Natural killer cell (primary cell): Measurements from ENCODE around the gene AKR1C3. TPM values are rescaled to one million over a fixed set of nuclear protein-coding genes. Genes with fewer than 3 reads are reported as not detected.

ENCODE experiments used
- ATAC-seq, 3 donors: fragments of 150-1000 bp in 2 of 3; fragments of 200-7000 bp in 1 of 3; cut with Tn5 transposase; 1 replicate in 1 of 3; 2 replicates in 2 of 3; pipeline ENCODE4 v1.10.0; 2021; ENCODE audit warnings: mild to moderate bottlenecking in 2 of 3, moderate library complexity in 2 of 3
- DNase-seq, 2 donors: peaks; one replicate each; pipeline versions ENCODE4 v3.0.0 to v3.0.0-alpha.2; 2013 to 2021; ENCODE audit warnings: mixed read lengths in 1 of 2
- H3K27ac ChIP-seq: one replicate; pipeline ENCODE4 v1.5.1; 2013; ENCODE audit warnings: mild to moderate bottlenecking, low read length
- H3K27me3 ChIP-seq: one replicate; pipeline ENCODE4 v1.6.1; 2013; ENCODE audit warnings: low read length; ENCODE audit not compliant: control insufficient read depth, insufficient read depth
- H3K36me3 ChIP-seq: one replicate; pipeline ENCODE4 v1.6.1; 2013; ENCODE audit warnings: low read length; ENCODE audit not compliant: control insufficient read depth, insufficient read depth
- H3K4me1 ChIP-seq: one replicate; pipeline ENCODE4 v1.6.1; 2013; ENCODE audit warnings: low read length; ENCODE audit not compliant: control insufficient read depth, insufficient read depth
- H3K4me3 ChIP-seq: one replicate; pipeline ENCODE4 v1.5.1; 2013; ENCODE audit warnings: low read length
- H3K9me3 ChIP-seq: one replicate; pipeline ENCODE4 v1.6.1; 2013; ENCODE audit warnings: low read length; ENCODE audit not compliant: control insufficient read depth, insufficient read depth
- H3K27ac Mint-ChIP-seq, 2 donors: one replicate each; pipeline ENCODE4 v1.8.0; 2022; ENCODE audit warnings: mild to moderate bottlenecking in 2 of 2, mixed read lengths in 2 of 2, moderate library complexity in 1 of 2
- H3K27me3 Mint-ChIP-seq, 2 donors: one replicate each; pipeline ENCODE4 v1.8.0; 2022; ENCODE audit warnings: low read depth in 2 of 2, mixed read lengths in 2 of 2
- H3K36me3 Mint-ChIP-seq: one replicate; pipeline ENCODE4 v1.8.0; 2022; ENCODE audit warnings: mixed read lengths
- H3K4me1 Mint-ChIP-seq, 2 donors: one replicate each; pipeline ENCODE4 v1.8.0; 2022; ENCODE audit warnings: mixed read lengths in 2 of 2
- H3K4me3 Mint-ChIP-seq: one replicate; pipeline ENCODE4 v1.8.0; 2022; ENCODE audit warnings: mild to moderate bottlenecking, moderate library complexity, mixed read lengths
- H3K9me3 Mint-ChIP-seq, 2 donors: one replicate each; pipeline ENCODE4 v1.8.0; 2022; ENCODE audit warnings: mixed read lengths in 2 of 2
- WGBS: methylation state at CpG from one replicate; pipeline ENCODE4 v1.1.7; 2013; ENCODE audit warnings: missing lambda C conversion rate; ENCODE audit not compliant: insufficient coverage; 5-methylcytosine and 5-hydroxymethylcytosine counted together
- intact Hi-C: fragments of 100-400 bp; cut with micrococcal nuclease; formaldehyde crosslinking; loops from one replicate; pipeline ENCODE4 v1.14.2; 2022
- total RNA-seq, 4 donors: library from RNA; stranded (reverse); fragments of 120-200 nt in 1 of 4; gene quantifications; one replicate each; pipeline versions ENCODE4 v1.2.3 to v1.2.4, GENCODE V29; 2013 to 2022
- TF ChIP-seq, protein P1 (sequence below): fragments of 200-600 bp; IDR thresholded peaks from one replicate; pipeline ENCODE4 v1.8.0; 2022; ENCODE audit warnings: antibody characterized with exemption

The AKR1C3 gene
- total RNA-seq, 3 donors from 2014 or later (not counting 1 experiment from before 2014, with no cell fraction given): 77.5 to 140 (median 137) TPM

DNA sequence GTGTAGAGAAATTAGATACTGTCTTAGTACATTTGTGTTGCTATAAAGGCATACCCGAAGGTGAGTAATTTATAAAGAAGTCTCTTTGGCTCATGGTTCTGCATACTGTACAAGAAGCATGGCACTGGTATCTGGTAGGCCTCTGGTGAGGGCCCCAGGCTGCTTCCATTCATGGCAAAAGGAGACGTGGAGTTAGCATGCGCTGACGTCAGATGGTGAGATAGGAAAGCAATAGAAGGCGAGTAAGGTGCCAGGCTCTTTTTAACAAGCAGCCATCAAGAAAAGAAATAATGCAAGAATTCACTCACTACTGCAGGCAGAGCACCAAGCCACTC is 52.7 kb downstream of the AKR1C3 start:
- Histone ChIP-seq H3K27ac (no peak overlapping the region), H3K4me1 (no peaks in the 10 kb centered on the region), H3K36me3 (no peaks in the 10 kb centered on the region), H3K4me3 (no peak overlapping the region), H3K9me3 (no peaks in the 10 kb centered on the region), H3K27me3 (no peaks in the 10 kb centered on the region)
- Mint-ChIP-seq H3K4me1 (no peaks in the 10 kb centered on the region), H3K4me3 (no peak overlapping the region), H3K9me3 (no peaks in the 10 kb centered on the region), H3K27ac (peak overlapping the region in 1 of 2 donors; percentile 15), H3K27me3 (no peaks in the 10 kb centered on the region), H3K36me3 (no peaks in the 10 kb centered on the region)
- no peak for ATAC-seq
- intact Hi-C loops: no loop called here
- WGBS: 93% methylated on average over 5 of the region's 5 CpGs
- DNase-seq: no peak
- TF ChIP-seq, protein P1, sequence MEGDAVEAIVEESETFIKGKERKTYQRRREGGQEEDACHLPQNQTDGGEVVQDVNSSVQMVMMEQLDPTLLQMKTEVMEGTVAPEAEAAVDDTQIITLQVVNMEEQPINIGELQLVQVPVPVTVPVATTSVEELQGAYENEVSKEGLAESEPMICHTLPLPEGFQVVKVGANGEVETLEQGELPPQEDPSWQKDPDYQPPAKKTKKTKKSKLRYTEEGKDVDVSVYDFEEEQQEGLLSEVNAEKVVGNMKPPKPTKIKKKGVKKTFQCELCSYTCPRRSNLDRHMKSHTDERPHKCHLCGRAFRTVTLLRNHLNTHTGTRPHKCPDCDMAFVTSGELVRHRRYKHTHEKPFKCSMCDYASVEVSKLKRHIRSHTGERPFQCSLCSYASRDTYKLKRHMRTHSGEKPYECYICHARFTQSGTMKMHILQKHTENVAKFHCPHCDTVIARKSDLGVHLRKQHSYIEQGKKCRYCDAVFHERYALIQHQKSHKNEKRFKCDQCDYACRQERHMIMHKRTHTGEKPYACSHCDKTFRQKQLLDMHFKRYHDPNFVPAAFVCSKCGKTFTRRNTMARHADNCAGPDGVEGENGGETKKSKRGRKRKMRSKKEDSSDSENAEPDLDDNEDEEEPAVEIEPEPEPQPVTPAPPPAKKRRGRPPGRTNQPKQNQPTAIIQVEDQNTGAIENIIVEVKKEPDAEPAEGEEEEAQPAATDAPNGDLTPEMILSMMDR: no peak

GRCh38 chr10:5147255-5147980 is 53.2 kb downstream of the AKR1C3 start:
- no peaks in the 10 kb centered on the region for H3K9me3 Mint-ChIP-seq
- H3K4me3 Mint-ChIP-seq: no peak overlapping the region
- H3K4me1 ChIP-seq: no peaks in the 10 kb centered on the region
- H3K27me3 ChIP-seq: no peaks in the 10 kb centered on the region
- no peak overlapping the region for H3K4me3 ChIP-seq
- H3K9me3 ChIP-seq: no peaks in the 10 kb centered on the region
- DNase-seq (no peak), ATAC-seq (no peak)
- WGBS: 90% methylated on average over 5 of the region's 5 CpGs
- H3K27me3 Mint-ChIP-seq: no peaks in the 10 kb centered on the region
- H3K27ac ChIP-seq: no peak overlapping the region
- intact Hi-C loops: no loop called here
- H3K36me3 ChIP-seq: no peaks in the 10 kb centered on the region
- H3K36me3 Mint-ChIP-seq: no peaks in the 10 kb centered on the region
- H3K27ac Mint-ChIP-seq: peak overlapping the region in 1 of 2 donors; percentile 15
- TF ChIP-seq, protein P1: no peak
- no peaks in the 10 kb centered on the region for H3K4me1 Mint-ChIP-seq

DNA sequence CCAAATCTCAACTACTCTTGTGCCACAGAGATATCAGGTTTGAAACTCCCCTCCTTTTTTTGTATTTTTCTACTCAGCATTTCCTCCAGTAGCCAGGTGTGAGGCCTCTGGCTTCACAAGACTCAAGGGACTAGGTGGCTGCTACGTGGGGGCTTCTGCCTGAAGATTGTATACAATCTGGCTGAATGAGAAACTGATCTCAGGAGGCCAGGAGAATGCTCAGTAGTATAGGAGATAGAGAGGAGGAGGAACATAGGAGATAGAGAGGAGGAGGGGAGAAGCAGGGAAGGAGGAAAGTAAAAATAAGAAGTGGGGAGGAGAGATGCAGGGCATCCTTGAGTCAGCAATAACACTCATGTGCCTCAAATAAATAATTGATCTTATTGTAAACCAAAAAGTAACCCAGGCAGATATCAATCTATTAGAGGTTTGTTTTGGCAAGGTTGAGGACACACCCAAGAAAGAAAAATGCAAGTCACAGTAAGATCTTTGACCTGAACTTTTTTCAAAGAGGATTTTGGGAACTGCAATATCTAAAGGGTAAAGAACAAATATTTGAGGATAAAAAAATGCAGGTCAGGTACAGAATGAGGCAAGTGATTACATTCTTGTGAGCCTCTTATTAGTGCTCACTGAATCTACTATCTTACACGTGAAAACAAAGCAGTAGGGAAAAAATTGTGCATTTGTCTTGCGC is 53.9 kb downstream of the AKR1C3 start:
- H3K27me3 Mint-ChIP-seq: no peaks in the 10 kb centered on the region
- Histone ChIP-seq H3K27me3 (no peaks in the 10 kb centered on the region), H3K9me3 (no peaks in the 10 kb centered on the region), H3K4me3 (no peak overlapping the region), H3K4me1 (no peaks in the 10 kb centered on the region), H3K36me3 (no peaks in the 10 kb centered on the region), H3K27ac (no peak overlapping the region)
- H3K4me1 Mint-ChIP-seq: no peaks in the 10 kb centered on the region
- H3K9me3 Mint-ChIP-seq: no peaks in the 10 kb centered on the region
- DNase-seq (no peak), ATAC-seq (no peak)
- H3K36me3 Mint-ChIP-seq: no peaks in the 10 kb centered on the region
- intact Hi-C loops: no loop called here
- WGBS: 64% methylated on average over 1 of the region's 3 CpGs
- no peak overlapping the region for H3K27ac Mint-ChIP-seq
- TF ChIP-seq, protein P1: no peak
- no peak overlapping the region for H3K4me3 Mint-ChIP-seq
